HG03520 (cell line): ENCODE data around the gene IFIT5.
A peak's percentile ranks its signal among the peaks of the same experiment; 100 is the strongest.
"Not testable (repeated sequence)": the region's sequence is repeated elsewhere in the genome, so short reads cannot be mapped to it uniquely, and the experiment has no call there.

Experiments
- ATAC-seq: cut with Tn5 transposase; IDR thresholded peaks from one replicate; pipeline ENCODE4 v1.9.1; 2021; ENCODE audit warnings: mild to moderate bottlenecking, moderate library complexity; ENCODE audit not compliant: unreplicated experiment

IFIT5 gene, protein sequence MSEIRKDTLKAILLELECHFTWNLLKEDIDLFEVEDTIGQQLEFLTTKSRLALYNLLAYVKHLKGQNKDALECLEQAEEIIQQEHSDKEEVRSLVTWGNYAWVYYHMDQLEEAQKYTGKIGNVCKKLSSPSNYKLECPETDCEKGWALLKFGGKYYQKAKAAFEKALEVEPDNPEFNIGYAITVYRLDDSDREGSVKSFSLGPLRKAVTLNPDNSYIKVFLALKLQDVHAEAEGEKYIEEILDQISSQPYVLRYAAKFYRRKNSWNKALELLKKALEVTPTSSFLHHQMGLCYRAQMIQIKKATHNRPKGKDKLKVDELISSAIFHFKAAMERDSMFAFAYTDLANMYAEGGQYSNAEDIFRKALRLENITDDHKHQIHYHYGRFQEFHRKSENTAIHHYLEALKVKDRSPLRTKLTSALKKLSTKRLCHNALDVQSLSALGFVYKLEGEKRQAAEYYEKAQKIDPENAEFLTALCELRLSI

DNA sequence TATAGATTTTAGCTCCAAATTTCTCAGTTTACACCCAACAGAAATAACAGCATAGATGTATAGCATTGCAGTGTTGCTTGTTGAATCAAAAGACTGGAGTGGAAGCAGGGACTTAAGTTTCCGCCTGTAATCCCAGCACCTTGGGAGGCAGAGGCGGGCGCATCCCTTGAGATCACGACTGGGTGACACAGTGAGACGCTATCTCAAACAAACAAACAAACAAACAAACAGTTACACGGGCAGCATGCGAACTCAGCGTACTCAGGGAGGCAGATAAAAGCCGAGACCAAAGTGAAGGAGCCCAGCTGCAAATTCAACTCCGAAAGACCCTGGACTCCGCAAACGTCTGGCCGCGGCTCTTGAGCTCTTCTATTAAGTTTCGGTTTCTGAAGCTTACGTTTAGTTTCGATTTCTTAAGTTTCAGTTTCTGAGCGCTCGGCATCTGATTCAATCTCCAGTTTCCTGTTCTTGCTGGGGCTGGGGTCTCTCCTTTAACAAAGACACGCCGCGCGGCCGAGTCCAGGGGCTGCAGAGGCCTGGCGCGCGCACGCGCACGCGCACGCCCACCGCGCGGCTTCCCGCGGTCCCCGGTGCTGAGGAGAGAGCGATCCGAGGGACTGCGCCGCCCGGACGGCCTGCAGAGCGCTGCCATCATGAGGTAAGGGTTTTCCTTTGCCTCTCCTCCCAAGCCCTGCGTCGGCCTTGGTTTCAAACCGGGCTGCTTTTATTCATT is at the start of gene IFIT5:
IFIT5 (plus strand) TSS at position 423 of the 733 bp plus-strand sequence; CDS start at position 654, 231 bp downstream.
- peak; percentile 60 for ATAC-seq

- ATAC-seq, result peak; percentile 86
Observed at GRCh38 chr10:89367529-89367928, 46.8 kb upstream of the IFIT5 start.

DNA sequence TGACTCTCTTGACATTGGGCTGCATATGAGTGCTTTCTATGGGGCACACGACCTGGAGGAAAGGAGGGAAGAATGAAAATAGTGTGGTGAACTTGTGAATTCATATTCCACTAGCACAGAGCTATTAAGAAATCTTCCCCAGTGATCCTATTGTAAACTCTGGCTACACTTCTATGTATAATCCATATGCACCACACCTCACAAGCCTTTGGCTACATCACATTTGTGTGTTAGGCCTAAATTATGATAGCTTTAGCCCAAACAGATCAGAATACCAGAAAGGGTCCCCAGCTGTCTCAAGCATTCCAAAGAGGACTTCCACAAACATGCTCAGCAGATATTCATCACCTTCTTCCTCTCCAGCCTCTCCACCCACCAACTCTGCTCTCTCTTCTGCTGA is 46.2 kb upstream of the IFIT5 start:
- no peak for ATAC-seq

- no peak for ATAC-seq
Observed at GRCh38 chr10:89369156-89370105, 44.9 kb upstream of the IFIT5 start.

- no peak for ATAC-seq
Observed at GRCh38 chr10:89371079-89371478, 43.3 kb upstream of the IFIT5 start.

DNA sequence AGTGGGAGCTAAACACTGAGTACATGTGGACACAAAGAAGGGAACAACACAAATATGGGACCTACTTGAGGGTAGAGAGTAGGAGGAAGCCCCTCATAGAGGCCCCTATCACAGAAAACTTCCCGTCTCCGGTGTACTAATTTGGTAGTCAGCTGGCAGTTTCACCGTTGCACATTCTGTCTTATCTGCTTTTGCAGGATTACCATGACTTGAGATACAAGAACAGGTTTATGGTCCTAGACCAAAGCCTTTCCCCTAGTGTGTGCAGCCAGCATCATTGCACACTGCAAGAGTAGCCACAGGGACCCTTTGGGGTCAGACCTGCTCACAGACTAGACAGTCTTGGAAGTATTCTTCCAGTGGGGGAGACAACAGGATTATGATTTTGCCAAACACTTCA is 42.4 kb upstream of the IFIT5 start:
- no peak for ATAC-seq

GRCh38 chr10:89373916-89374711 is 40.3 kb upstream of the IFIT5 start:
- ATAC-seq, result no peak

DNA sequence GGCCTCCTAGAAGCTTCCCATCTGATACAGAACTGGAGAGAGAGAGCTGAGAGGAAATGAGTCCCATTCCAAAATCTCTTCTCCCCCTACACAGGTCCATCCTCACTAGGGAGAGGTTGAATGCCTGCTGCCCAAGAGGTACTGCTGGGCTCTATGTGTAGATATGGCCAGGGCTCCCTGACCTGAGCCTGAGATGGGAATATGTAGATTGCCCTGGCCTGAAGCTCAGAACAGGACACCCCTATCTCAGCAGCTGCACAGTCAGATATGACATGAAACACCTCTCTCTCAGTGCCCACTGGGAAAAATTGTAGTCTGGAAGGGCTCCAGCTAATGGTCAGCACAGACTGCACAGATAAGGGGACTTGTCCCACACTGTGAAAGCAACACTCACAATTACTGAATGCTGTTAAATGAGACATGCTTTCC is 39.6 kb upstream of the IFIT5 start:
- ATAC-seq, result no peak

DNA sequence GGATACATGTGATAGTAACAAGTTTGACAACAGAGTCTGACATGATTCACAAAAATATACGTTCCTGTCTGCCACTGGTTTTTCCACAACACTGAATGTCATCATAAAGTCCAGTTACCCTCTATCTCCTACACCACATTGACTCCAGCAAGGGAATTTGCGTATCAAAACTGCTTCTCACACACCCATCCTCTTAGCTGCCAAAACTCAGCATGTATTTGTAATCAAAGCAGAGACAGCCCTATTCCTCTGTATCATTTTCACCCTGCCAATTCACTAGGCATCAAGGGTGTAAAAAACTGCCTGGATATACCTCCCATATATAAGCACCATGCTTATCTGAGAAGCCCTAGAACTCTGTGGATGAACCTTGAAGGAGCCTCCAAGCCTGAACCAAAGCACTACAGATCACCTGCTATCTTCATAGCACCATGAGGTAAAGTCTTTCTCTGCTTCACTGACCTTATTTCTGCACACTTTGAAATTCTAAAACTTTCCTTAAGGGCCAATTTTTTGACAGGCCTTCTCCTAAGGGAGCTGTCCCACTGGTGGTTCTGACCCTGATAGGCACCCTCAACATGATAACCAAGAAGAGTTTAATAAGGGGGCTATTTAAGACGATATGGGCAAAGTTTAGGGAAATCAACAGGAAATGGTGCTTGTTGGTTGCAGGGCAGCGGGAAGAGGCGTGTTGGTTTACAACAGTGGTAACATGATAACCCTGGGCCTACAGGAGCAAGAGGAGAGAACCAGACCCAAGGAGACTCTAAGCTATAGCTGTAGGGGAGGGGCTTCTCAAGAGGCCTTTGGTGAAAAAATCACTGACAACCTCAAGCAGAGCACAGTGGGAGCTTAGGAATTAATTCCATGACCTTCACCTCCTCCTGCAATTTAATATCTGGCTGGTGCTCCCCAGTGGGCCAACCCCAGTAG is 36.4 kb upstream of the IFIT5 start, which contains the start of gene IFIT1B:
IFIT1B (plus strand) TSS at position 352 of the 933 bp plus-strand sequence; CDS start at position 432, 80 bp downstream.
- ATAC-seq, result no peak

DNA sequence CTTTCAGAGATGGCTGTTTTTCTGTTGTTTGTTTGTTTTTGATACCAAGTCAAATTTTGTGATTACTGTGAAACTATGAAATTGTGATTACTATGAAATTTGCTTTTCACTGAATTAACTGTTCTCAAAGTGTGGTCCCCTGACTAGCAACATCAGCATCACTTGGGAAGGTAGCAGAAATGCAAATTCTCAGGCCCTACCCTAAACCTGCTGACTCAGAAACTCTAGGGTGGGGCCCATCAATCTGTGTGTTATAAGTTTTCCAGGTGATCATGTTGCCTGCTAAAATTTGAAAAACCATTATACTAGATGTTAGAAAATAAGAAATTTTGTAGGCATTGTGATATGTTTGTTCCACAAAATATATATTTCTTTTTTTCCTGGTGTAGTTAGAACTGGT is 35.3 kb upstream of the IFIT5 start:
- no peak for ATAC-seq

DNA sequence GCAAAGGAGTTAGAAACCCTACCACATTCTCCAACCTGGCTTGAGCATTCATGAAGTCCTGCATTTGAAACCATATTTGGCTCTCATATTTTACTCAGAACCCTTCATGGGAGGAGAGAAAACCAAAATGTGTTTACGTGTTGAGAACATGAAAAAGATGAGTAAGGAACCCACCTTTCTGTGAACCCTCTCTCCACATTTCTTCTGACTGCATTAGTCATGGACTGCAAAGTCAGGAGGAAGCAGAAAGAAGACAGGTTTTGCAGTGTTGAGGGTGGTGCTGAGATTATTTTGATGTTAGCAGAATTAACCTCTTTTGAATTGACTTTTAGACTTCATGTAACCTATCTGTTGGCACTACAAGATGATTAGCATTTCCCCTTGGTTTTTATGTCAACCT is 31.6 kb upstream of the IFIT5 start:
- ATAC-seq, result no peak

DNA sequence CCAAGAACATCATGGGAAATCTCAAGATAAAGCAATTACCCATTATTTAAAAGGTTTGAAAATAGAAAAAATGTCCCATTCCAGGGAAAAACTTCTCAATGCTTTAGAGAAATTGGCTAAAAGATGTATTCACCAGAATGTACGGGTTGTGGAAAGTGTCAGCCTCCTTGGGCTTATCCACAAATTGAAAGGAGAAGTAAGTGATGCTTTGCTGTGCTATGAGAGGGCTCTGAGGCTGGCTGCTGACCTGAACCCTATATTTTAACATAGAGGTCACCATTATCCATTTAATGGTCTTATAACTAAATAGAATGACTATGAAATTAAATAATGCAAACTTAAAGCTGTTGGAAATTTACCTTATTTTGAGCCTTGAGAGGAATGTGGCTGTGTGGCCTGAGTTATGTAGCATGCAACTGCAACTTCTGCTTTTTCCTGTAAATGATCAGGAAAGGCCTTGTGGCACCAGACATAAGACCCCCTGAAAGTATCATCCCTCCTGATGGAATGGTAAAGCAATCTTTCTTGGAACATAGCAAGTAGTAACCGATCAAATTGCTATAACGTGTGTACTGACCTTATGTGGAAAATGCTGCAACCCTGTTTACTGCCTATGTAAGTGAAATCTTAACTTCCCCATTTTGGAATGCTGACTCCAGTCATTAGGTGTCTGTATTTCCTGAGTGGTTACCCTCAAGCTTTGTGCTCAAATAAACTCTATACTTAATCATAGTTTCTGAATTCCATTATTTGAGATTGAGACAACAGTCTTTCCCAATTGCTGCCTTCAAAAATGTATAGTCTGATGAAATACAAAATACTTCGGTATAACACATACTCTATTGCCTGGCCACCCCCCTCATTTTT is 29.7 kb upstream of the IFIT5 start:
- no peak for ATAC-seq

GRCh38 chr10:89388806-89389205 is 25.6 kb upstream of the IFIT5 start:
- ATAC-seq, result no peak

DNA sequence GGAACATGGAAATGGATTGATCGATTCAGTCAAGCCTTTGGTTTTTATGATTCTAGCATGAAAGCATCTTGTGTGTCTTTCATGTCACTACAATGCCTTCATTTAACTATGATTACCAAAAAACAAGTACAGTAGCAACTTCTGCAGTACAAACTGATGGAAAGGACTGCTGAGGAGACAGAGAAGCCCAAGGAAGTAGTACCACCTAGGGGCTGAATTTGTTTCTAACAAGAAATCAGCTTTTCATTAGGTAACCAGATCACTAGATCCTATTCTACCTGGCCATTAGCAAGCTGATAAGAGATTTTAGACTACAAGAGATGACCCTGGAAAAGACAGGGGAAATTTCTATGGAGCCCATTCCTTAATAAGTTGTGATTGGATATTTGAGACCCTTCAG is 25.1 kb upstream of the IFIT5 start:
- ATAC-seq, result no peak

- ATAC-seq, result no peak
Observed at GRCh38 chr10:89390476-89391225, 23.7 kb upstream of the IFIT5 start.

DNA sequence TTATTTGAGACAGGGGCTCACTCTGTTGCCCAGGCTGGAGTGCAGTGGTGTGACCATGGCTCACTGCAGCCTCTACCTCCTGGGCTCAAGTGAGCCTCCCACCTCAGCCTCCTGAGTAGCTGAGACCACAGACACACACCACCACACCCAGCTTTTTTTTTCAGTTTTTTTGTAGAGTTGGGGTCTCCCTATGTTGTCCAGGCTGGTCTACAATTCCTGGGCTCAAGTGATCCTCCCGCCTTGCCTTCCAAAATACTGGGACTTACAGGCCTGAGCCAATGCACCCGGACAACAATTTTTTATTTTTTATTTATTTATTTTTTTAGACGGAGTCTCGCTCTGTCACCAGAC is 23.2 kb upstream of the IFIT5 start:
- ATAC-seq, result not testable (repeated sequence)
